ENCODE results near the gene FBLN1.

DNA sequence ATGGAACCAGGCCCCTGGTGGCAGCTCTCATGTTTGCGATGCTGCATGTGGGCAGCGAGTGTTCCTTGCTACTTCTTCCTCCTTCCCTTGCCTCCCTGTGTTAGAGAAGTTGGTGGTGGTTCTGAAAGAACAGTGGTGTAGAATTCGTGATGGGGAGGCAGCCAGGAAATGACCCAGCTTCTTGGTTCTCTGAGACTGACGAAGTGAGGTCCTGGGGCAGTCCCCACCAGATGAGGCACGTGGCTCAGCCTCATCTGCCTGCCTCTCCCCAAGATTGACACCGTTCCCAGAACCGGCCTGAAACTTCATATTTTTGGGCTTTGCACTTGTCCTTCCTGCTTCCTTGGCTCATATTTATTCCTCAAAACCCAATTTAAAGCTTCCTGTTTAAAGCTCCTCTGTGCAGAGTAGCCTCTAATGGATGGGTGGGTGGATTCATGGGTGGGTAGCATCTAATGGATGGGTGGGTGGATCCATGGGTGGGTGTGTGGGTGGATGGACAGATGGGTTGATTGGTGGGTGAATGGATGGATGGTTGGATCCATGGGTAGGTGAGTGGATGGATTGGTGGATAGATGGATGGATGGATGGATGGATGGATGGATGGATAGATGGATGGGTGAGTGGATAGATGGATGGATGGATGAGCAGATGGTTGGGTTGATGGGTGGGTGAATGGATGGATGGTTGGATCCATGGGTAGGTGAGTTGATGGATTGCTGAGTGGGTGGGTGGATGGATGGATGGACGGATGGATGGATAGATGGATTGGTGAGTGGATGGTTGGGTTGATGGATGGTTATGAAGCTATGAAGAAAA is 91.6 kb downstream of the FBLN1 start:
- TF ChIP-seq, protein P1, sequence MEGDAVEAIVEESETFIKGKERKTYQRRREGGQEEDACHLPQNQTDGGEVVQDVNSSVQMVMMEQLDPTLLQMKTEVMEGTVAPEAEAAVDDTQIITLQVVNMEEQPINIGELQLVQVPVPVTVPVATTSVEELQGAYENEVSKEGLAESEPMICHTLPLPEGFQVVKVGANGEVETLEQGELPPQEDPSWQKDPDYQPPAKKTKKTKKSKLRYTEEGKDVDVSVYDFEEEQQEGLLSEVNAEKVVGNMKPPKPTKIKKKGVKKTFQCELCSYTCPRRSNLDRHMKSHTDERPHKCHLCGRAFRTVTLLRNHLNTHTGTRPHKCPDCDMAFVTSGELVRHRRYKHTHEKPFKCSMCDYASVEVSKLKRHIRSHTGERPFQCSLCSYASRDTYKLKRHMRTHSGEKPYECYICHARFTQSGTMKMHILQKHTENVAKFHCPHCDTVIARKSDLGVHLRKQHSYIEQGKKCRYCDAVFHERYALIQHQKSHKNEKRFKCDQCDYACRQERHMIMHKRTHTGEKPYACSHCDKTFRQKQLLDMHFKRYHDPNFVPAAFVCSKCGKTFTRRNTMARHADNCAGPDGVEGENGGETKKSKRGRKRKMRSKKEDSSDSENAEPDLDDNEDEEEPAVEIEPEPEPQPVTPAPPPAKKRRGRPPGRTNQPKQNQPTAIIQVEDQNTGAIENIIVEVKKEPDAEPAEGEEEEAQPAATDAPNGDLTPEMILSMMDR (conservative IDR thresholded peaks at IDR 0.05): no peak
- no peak for TF ChIP-seq ZFX (IDR thresholded peaks at IDR 0.05)

Data from C4-2B (cell line).